Keratinocyte (primary cell): ENCODE data around the gene AGPS. TPM values are rescaled to one million over a fixed set of nuclear protein-coding genes. Genes with fewer than 3 reads are reported as not detected.

Experiments
- DNase-seq: peaks from one replicate; pipeline ENCODE4 v3.0.0-alpha.2; 2011; ENCODE audit warnings: low read depth, missing footprints, low spot score
- FAIRE-seq: peaks from 2 replicates; lab custom pipeline; 2011; peaks lifted over from hg19 to GRCh38; lab: Jason Lieb, UNC
- H2AFZ ChIP-seq: 2 replicates; pipeline ENCODE4 v1.6.0; 2012; ENCODE audit warnings: low read length, control low read depth, inconsistent platforms; ENCODE audit not compliant: control insufficient read depth
- H3K27ac ChIP-seq: 2 replicates; pipeline ENCODE4 v1.5.1; 2011; ENCODE audit warnings: low read length; ENCODE audit not compliant: control insufficient read depth, insufficient read depth
- H3K27me3 ChIP-seq: 3 replicates; pipeline ENCODE4 v1.6.0; 2011; ENCODE audit warnings: low read length; ENCODE audit not compliant: control insufficient read depth, insufficient read depth; ENCODE audit errors: extremely low read depth
- H3K36me3 ChIP-seq, 2 experiments: 2 replicates in 1 of 2; 3 replicates in 1 of 2; pipeline ENCODE4 v1.5.1; 2011; ENCODE audit warnings: low read length in 2 of 2, mild to moderate bottlenecking in 1 of 2; ENCODE audit not compliant: control insufficient read depth in 2 of 2, insufficient read depth in 2 of 2; ENCODE audit errors: extremely low read depth in 1 of 2
- H3K4me1 ChIP-seq: 3 replicates; pipeline ENCODE4 v1.5.1; 2011; ENCODE audit warnings: low read length; ENCODE audit not compliant: control insufficient read depth, insufficient read depth; ENCODE audit errors: extremely low read depth
- H3K4me2 ChIP-seq: 3 replicates; pipeline ENCODE4 v1.6.0; 2011; ENCODE audit warnings: low read depth, low read length; ENCODE audit not compliant: control insufficient read depth, insufficient read depth; ENCODE audit errors: extremely low read depth
- H3K4me3 ChIP-seq, 3 experiments: fragments of 200-600 bp in 1 of 3; sonication (generic) in 1 of 3; 2 replicates in 2 of 3; 3 replicates in 1 of 3; pipeline ENCODE4 v1.5.1; 2011 to 2016; ENCODE audit warnings: low read length in 3 of 3, mild to moderate bottlenecking in 3 of 3, control low read depth in 2 of 3, inconsistent platforms in 1 of 3, low read depth in 1 of 3, mixed read lengths in 1 of 3, mixed run types in 1 of 3, moderate library complexity in 1 of 3; ENCODE audit not compliant: control insufficient read depth in 2 of 3, insufficient read depth in 2 of 3; ENCODE audit errors: extremely low read depth in 1 of 3
- H3K79me2 ChIP-seq: 2 replicates; pipeline ENCODE4 v1.6.0; 2012; ENCODE audit warnings: low read length; ENCODE audit not compliant: control insufficient read depth, insufficient read depth
- H3K9ac ChIP-seq: 3 replicates; pipeline ENCODE4 v1.6.0; 2011; ENCODE audit warnings: low read length; ENCODE audit not compliant: control insufficient read depth, insufficient read depth; ENCODE audit errors: extremely low read depth
- H3K9me1 ChIP-seq: 3 replicates; pipeline ENCODE4 v1.6.0; 2011; ENCODE audit warnings: low read length; ENCODE audit not compliant: control insufficient read depth, insufficient read depth; ENCODE audit errors: extremely low read depth
- H3K9me3 ChIP-seq: 2 replicates; pipeline ENCODE4 v1.5.1; 2012; ENCODE audit warnings: low read depth, low read length; ENCODE audit not compliant: control insufficient read depth
- H4K20me1 ChIP-seq: 3 replicates; pipeline ENCODE4 v1.6.0; 2011; ENCODE audit warnings: low read length; ENCODE audit not compliant: control insufficient read depth, insufficient read depth; ENCODE audit errors: extremely low read depth
- EZH2 ChIP-seq: IDR thresholded peaks from one replicate; pipeline ENCODE4 v1.6.1; 2012; ENCODE audit warnings: inconsistent platforms, mild to moderate bottlenecking, low read length, moderate library complexity
- dilution Hi-C: fragments of 300-500 bp; cut with MboI; formaldehyde crosslinking; loops from one replicate; pipeline ENCODE4 v1.7.0; 2020; ENCODE audit warnings: low sequenced_read_pairs; ENCODE audit not compliant: extremely low pct_ligation_motif_present
- polyA plus RNA-seq, 5 experiments: library from polyadenylated mRNA; depleted of rRNA in 3 of 5; stranded (reverse) in 3 of 5; stranded (forward) in 1 of 5; unstranded in 1 of 5; fragments of >200 nt; gene quantifications; 1 replicate in 1 of 5; 2 replicates in 3 of 5; 3 replicates in 1 of 5; pipeline versions ENCODE4 v1.2.1 to v1.2.3, GENCODE V29; 2011 to 2012; ENCODE audit warnings: missing spikeins in 2 of 5, low read depth in 1 of 5, low replicate concordance in 1 of 5
- TF ChIP-seq, protein P1 (sequence below), 3 experiments: IDR thresholded peaks in 1 of 3; conservative IDR thresholded peaks in 1 of 3; optimal IDR thresholded peaks in 1 of 3; 2 replicates in 2 of 3; 3 replicates in 1 of 3; pipeline versions ENCODE3 to v1.5.1; 2011; ENCODE audit warnings: low read length in 3 of 3, mild to moderate bottlenecking in 3 of 3, moderate library complexity in 2 of 3, control low read depth in 1 of 3, inconsistent platforms in 1 of 3; ENCODE audit not compliant: insufficient read depth in 2 of 3; ENCODE audit errors: extremely low read depth in 1 of 3

AGPS gene
- polyA plus RNA-seq, 1 donor (not counting 4 experiments of a cell fraction or from before 2014, with no cell fraction given) = 28.0 TPM

DNA sequence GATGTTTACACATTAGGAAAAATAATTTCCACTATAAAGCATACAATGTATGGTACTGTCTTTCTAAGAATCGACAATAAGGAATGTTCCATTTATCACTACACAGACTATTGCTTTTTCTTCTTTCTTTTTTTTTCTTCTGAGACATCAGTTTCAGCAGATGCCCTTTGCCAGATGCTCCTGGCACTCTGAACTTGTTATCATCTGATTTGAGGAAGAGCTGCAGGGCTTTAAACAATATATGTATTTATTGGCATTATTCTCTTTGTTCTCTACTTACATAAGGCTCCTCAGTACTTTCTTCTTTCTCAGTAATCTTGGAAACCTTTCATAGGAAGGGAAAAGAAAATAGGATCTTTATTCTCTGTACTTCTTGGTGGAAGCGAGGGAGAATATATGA, 45.0 kb upstream of the AGPS start:
- dilution Hi-C loops = no loop called here
- no peak for TF ChIP-seq EZH2
- TF ChIP-seq, protein P1, sequence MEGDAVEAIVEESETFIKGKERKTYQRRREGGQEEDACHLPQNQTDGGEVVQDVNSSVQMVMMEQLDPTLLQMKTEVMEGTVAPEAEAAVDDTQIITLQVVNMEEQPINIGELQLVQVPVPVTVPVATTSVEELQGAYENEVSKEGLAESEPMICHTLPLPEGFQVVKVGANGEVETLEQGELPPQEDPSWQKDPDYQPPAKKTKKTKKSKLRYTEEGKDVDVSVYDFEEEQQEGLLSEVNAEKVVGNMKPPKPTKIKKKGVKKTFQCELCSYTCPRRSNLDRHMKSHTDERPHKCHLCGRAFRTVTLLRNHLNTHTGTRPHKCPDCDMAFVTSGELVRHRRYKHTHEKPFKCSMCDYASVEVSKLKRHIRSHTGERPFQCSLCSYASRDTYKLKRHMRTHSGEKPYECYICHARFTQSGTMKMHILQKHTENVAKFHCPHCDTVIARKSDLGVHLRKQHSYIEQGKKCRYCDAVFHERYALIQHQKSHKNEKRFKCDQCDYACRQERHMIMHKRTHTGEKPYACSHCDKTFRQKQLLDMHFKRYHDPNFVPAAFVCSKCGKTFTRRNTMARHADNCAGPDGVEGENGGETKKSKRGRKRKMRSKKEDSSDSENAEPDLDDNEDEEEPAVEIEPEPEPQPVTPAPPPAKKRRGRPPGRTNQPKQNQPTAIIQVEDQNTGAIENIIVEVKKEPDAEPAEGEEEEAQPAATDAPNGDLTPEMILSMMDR (optimal IDR thresholded peaks at IDR 0.05 in 1 of 3, IDR thresholded peaks at IDR 0.05 in 1 of 3, conservative IDR thresholded peaks at IDR 0.05 in 1 of 3; ENCODE audit: extremely low read depth in 1 of 3, insufficient read depth in 2 of 3, low read length in 3 of 3) = no peak

DNA sequence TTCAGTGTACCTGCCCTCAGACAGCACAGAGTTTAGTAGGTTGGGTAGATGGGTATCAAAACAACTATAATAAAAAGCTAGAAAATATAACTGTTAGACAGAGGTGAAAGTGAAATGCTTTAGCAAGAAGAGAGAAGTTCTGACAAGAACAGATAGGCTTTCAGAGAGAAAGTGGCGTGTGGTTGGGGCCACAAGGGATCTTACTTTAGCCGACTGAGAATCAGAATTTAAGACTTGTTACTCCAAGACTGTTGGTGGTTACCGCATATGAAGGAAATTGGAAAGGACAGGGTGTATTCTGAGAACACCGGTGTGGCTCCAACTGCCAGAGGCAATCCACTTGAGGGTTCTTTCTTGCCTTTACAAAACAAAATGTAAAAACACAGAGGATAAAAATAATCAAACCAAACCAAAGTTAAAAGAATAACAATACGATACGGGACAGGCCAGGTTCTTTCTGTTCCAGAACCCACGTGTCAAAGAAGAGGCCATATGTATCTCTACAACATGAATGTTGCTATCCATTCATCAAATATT, 44.4 kb upstream of the AGPS start:
- Histone ChIP-seq H3K4me2 (no peak overlapping the region), H3K36me3 (no peaks in the 10 kb centered on the region), H3K9ac (no peak overlapping the region), H2AFZ (no peak overlapping the region), H3K27me3 (no peaks in the 10 kb centered on the region), H3K4me1 (peaks cover 11% of the 10 kb centered on the region), H4K20me1 (no peaks in the 10 kb centered on the region), H3K79me2 (no peaks in the 10 kb centered on the region), H3K9me1 (no peaks in the 10 kb centered on the region), H3K27ac (no peak overlapping the region), H3K4me3 (no peak overlapping the region), H3K9me3 (no peaks in the 10 kb centered on the region)
- TF ChIP-seq EZH2 = no peak
- TF ChIP-seq, protein P1 (optimal IDR thresholded peaks at IDR 0.05 in 1 of 3, IDR thresholded peaks at IDR 0.05 in 1 of 3, conservative IDR thresholded peaks at IDR 0.05 in 1 of 3; ENCODE audit: extremely low read depth in 1 of 3, insufficient read depth in 2 of 3, low read length in 3 of 3) = no peak
- DNase-seq = no peak
- FAIRE-seq = no peak
- dilution Hi-C loops = no loop called here

More for the DNA sequence above, 45.0 kb upstream of the AGPS start:
- no peak for FAIRE-seq
- Histone ChIP-seq H3K27ac (no peak overlapping the region), H3K79me2 (no peaks in the 10 kb centered on the region), H4K20me1 (no peaks in the 10 kb centered on the region), H3K9ac (no peak overlapping the region), H3K9me3 (no peaks in the 10 kb centered on the region), H3K36me3 (no peaks in the 10 kb centered on the region), H3K27me3 (no peaks in the 10 kb centered on the region), H3K4me3 (no peak overlapping the region), H3K9me1 (no peaks in the 10 kb centered on the region), H3K4me2 (no peak overlapping the region), H3K4me1 (peaks cover 11% of the 10 kb centered on the region), H2AFZ (no peak overlapping the region)
- no peak for DNase-seq
